Measurements from ENCODE around the gene LHFPL2.
"Not testable (repeated sequence)": the region's sequence is repeated elsewhere in the genome, so short reads cannot be mapped to it uniquely, and the experiment has no call there.

Gene LHFPL2

DNA sequence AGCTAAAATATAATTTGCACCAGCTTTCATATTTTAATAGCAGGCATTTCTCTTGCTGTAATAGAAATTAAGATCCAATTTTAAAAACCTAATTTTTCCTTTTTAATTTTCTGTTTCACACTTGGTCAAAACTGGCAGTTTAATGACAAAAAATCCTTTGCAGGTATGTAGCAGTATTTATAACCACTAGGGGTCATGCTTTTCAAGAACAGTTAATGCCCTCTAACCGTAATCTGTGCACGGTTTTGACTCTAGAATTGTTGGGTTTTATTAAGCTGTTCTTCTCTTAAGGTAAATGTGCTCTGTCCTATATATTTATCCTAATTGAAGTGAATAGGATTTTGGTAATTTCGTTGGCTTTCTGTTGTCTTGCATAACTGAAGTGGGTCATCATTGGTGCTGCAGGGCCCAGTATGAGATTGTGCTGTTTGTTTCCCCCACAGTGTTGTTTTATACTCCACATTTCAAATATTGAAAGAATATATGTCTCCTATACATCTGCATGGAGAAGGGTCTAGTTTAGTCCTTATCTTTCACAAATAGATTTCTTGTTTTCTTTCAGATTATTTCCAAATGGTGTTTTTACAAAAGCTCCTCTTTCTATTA lies 180.7 kb downstream of the LHFPL2 start:
- TF ChIP-seq, protein P1, sequence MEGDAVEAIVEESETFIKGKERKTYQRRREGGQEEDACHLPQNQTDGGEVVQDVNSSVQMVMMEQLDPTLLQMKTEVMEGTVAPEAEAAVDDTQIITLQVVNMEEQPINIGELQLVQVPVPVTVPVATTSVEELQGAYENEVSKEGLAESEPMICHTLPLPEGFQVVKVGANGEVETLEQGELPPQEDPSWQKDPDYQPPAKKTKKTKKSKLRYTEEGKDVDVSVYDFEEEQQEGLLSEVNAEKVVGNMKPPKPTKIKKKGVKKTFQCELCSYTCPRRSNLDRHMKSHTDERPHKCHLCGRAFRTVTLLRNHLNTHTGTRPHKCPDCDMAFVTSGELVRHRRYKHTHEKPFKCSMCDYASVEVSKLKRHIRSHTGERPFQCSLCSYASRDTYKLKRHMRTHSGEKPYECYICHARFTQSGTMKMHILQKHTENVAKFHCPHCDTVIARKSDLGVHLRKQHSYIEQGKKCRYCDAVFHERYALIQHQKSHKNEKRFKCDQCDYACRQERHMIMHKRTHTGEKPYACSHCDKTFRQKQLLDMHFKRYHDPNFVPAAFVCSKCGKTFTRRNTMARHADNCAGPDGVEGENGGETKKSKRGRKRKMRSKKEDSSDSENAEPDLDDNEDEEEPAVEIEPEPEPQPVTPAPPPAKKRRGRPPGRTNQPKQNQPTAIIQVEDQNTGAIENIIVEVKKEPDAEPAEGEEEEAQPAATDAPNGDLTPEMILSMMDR (IDR thresholded peaks at IDR 0.05), result peak; percentile 60
- Histone ChIP-seq H3K4me3 (ENCODE audit: low read depth in 1 of 2, low read length in 1 of 2) (no peak overlapping the region), H3K27me3 (no peaks in the 10 kb centered on the region), H3K9me3 (no peaks in the 10 kb centered on the region), H3K4me1 (ENCODE audit: control insufficient read depth in 1 of 2, insufficient read depth in 1 of 2, low read depth in 1 of 2, low read length in 1 of 2) (no peaks in the 10 kb centered on the region), H3K36me3 (peaks cover 5% of the 10 kb centered on the region), H3K27ac (no peak overlapping the region)

DNA sequence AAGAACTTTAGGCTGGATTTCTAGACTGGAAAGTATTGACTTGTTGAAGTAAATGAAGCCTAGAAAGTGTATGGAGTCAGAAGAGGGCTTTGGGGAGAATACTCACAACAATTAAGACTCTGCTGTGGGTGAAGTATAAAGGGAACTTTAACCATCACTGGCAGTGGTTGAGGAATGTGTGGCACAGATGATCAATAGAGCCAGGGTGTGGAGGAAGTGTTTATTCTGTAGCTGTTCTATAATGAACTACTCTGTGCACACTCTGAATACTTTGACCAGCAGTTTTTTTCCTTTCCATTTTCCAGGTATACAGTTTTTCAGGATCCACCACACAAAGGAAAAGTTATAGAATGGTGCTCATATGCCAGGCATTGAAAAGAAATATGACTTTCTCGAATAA lies 181.4 kb downstream of the LHFPL2 start:
- H3K4me3 ChIP-seq (ENCODE audit: low read depth in 1 of 2, low read length in 1 of 2), result no peak overlapping the region
- TF ChIP-seq, protein P1 (IDR thresholded peaks at IDR 0.05), result no peak
- no peaks in the 10 kb centered on the region for H3K9me3 ChIP-seq

DNA sequence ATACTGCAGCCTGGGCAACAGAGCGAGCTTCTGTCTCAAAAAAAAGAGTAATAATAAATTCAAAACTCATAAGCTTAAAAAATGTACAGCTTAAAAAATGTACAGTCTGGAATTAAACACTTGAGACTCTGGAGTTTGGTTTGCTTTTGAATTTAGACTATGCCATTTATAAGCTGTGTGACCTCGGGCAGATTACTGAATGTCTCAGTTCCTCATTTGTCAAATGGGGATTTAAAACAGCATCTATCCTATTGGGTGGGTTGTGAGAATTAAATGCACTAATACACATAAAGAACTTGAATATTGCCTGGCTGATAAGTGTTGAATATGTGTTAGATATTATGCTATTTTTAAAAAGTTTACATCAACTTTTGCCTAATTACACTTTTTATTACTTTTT lies 189.7 kb downstream of the LHFPL2 start:
- Histone ChIP-seq H3K36me3 (no peaks in the 10 kb centered on the region), H3K27me3 (no peaks in the 10 kb centered on the region), H3K27ac (no peak overlapping the region), H3K9me3 (no peaks in the 10 kb centered on the region), H3K4me3 (ENCODE audit: low read depth in 1 of 2, low read length in 1 of 2) (no peak overlapping the region), H3K4me1 (ENCODE audit: control insufficient read depth in 1 of 2, insufficient read depth in 1 of 2, low read depth in 1 of 2, low read length in 1 of 2) (no peaks in the 10 kb centered on the region)
- TF ChIP-seq, protein P1 (IDR thresholded peaks at IDR 0.05), result no peak

More for the DNA sequence above, 181.4 kb downstream of the LHFPL2 start:
- no peak overlapping the region for H3K27ac ChIP-seq
- H3K36me3 ChIP-seq, result peaks cover 5% of the 10 kb centered on the region
- H3K4me1 ChIP-seq (ENCODE audit: control insufficient read depth in 1 of 2, insufficient read depth in 1 of 2, low read depth in 1 of 2, low read length in 1 of 2), result no peaks in the 10 kb centered on the region
- H3K27me3 ChIP-seq, result no peaks in the 10 kb centered on the region

DNA sequence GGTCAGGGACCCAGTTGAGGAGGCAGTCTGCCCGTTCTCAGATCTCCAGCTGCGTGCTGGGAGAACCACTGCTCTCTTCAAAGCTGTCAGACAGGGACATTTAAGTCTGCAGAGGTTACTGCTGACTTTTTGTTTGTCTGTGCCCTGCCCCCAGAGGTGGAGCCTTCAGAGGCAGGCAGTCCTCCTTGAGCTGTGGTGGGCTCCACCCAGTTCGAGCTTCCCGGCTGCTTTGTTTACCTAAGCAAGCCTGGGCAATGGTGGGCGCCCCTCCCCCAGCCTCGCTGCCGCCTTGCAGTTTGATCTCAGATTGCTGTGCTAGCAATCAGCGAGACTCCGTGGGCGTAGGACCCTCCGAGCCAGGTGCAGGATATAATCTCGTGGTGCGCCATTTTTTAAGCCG lies 191.1 kb downstream of the LHFPL2 start:
- not testable (repeated sequence) for H3K9me3 ChIP-seq; H3K4me3 ChIP-seq (ENCODE audit: low read depth in 1 of 2, low read length in 1 of 2); H3K27ac ChIP-seq; H3K36me3 ChIP-seq; H3K27me3 ChIP-seq; H3K4me1 ChIP-seq (ENCODE audit: control insufficient read depth in 1 of 2, insufficient read depth in 1 of 2, low read depth in 1 of 2, low read length in 1 of 2)

DNA sequence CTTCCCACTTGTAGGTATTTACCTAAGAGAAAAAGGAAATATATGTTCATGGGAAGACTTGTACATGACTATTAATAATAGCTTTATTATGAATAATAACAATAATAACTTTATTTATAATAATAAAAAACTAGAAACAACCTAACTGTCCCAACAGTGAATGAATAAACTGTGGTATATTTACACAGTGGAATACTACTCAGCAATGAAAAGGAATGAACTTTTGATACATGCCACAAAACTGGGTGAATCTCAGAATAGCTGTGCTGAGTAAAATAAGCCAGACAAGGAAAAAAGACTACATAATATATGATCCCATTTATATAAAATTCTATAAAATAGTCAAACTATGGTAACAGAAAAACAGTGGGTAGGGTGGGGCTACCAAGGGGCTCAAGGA lies 199.5 kb downstream of the LHFPL2 start:
- Histone ChIP-seq H3K4me1 (ENCODE audit: control insufficient read depth in 1 of 2, insufficient read depth in 1 of 2, low read depth in 1 of 2, low read length in 1 of 2) (no peaks in the 10 kb centered on the region), H3K36me3 (no peaks in the 10 kb centered on the region), H3K27ac (no peak overlapping the region), H3K4me3 (ENCODE audit: low read depth in 1 of 2, low read length in 1 of 2) (no peak overlapping the region), H3K27me3 (no peaks in the 10 kb centered on the region), H3K9me3 (no peaks in the 10 kb centered on the region)
- TF ChIP-seq, protein P1 (IDR thresholded peaks at IDR 0.05), result no peak

DNA sequence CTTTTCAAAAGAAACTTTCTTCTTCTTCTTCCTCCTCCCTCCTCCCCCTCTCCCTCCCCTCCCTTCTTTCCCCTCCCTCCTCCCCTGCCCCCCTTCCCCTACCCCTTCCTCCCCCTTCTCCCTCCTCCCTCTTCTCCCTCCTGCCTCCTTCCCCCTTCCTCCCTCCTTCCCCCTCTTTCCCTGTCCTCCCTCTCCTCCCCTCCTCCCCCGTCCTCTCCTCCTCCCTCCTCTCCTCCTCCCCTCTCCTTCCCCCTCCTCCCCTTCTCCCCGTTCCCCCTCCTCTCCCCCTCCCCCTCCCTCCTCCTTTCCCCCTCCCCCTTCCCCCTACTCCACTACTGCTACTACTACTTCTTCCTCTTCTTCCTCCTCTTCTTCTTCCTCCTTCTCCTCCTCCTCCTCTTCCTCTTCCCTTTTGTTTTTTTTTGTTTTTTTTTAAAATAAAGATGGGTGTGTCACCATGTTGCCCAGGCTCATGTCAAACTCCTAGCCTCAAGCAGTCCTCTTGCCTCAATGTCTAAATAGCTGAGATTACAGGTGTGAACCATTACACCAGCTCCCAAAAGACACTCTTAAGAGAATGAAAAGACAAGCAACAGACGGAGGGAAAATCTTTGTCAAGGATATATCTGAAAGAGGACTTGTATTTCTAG lies 200.7 kb downstream of the LHFPL2 start:
- TF ChIP-seq, protein P1 (IDR thresholded peaks at IDR 0.05), result no peak
- H3K9me3 ChIP-seq, result no peaks in the 10 kb centered on the region
- no peaks in the 10 kb centered on the region for H3K36me3 ChIP-seq
- H3K27me3 ChIP-seq, result no peaks in the 10 kb centered on the region
- no peaks in the 10 kb centered on the region for H3K4me1 ChIP-seq (ENCODE audit: control insufficient read depth in 1 of 2, insufficient read depth in 1 of 2, low read depth in 1 of 2, low read length in 1 of 2)
- peak overlapping the region; percentile 51 for H3K27ac ChIP-seq
- H3K4me3 ChIP-seq (ENCODE audit: low read depth in 1 of 2, low read length in 1 of 2), result no peak overlapping the region
